Endometrium (tissue), 2 donors: ENCODE results near the gene ZNF575.
"Not testable (repeated sequence)": the region's sequence is repeated elsewhere in the genome, so short reads cannot be mapped to it uniquely, and the experiment has no call there.

ENCODE experiments used
- FAIRE-seq: peaks from 2 replicates; lab custom pipeline; 2012; peaks lifted over from hg19 to GRCh38; lab: Jason Lieb, UNC
- donor health status: control.
- donor health status: control.

The ZNF575 gene

DNA sequence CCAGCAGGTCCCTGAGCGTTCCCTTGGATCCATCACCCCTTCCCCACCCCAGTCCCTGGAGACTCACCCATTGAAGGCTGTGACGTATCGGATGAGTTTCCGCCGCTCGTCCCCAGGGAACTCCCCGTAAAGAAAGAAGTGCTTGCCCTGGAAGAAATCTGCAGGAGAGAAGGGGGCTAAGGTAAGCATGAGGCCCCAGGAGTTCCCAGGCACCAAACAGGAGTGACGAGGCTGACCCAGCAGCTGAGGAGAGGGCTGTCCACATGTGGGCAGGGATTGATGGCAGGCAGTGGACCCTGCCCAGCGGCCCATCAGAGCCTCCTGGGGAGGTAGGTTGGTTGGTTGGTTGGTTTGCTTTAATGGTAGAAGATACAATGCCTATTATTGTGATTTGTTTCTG lies 11.1 kb downstream of the ZNF575 start:
- FAIRE-seq, result no peak

GRCh38 chr19:43545276-43545675 lies 12.3 kb downstream of the ZNF575 start:
- no peak for FAIRE-seq

- no peak for FAIRE-seq
Observed at GRCh38 chr19:43545981-43546380, 13.0 kb downstream of the ZNF575 start.

GRCh38 chr19:43546581-43546980 lies 13.6 kb downstream of the ZNF575 start:
- FAIRE-seq, result no peak

DNA sequence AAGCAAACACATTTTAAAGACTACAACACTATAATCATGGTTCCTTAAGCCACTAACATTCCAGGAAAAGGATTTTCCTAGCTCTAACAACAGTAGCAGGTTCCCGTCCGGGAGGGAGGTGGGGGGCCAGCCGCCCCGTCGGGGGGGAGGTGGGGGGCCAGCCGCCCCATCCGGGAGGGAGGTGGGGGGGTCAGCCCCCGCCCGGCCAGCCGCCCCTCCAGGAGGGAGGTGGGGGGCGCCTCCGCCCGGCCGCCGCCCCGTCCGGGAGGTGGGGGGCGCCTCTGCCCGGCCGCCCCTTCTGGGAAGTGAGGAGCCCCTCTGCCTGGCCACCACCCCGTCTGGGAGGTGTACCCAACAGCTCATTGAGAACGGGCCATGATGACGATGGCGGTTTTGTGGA lies 14.9 kb downstream of the ZNF575 start:
- not testable (repeated sequence) for FAIRE-seq

- FAIRE-seq, result no peak
Observed at GRCh38 chr19:43548706-43549105, 15.7 kb downstream of the ZNF575 start.

GRCh38 chr19:43551399-43552197 lies 18.6 kb downstream of the ZNF575 start:
- FAIRE-seq, result no peak

GRCh38 chr19:43552198-43552450 lies 19.1 kb downstream of the ZNF575 start:
- FAIRE-seq, result no peak

GRCh38 chr19:43552616-43553015 lies 19.6 kb downstream of the ZNF575 start:
- FAIRE-seq, result no peak

DNA sequence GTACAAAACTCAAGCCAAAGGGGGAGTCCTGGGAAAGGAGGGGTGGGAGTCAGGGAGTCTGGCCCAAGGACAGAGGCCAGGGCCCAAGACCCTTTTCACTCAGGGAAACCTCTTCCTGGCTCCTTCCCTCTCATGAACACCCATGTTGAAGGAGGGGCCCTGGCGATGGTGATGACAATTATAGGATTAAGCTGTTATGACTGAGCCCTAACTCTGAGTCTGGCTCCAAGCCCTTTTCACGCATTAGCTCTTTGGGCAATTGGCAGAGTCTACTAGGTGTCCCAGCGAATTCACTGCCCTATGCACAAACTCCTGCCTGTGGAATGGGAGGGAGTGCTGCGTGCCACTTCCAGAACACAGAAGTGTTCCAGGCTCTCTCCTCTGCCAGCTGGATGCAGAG lies 20.7 kb downstream of the ZNF575 start:
- FAIRE-seq, result no peak

DNA sequence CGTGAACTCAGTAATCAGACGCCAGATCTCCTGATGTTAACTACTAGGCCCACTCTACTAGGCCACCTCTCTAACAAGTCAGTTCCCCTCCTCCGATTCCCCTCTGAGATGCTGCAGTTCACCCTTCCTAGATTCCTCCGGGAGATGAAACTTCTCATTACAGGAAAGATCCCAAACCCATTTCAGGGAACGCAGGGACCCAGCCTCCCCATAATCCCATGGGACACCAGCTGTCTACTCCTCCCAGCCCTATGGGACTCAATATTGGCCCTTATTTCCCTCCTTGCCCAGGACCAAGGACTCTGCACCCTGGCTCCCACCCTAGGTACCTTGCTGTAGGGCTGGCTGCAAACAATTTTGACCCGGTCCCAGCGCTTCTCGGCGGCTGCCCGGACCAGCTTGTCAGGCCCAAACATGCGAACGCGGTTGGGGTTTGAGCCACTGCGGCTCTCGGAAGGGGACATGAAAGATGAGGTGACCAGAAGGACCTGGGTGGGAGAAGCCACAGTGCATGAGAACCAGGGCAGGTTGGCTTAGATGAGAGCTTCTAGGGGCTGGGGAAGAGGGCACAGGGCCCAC lies 21.4 kb downstream of the ZNF575 start:
- no peak for FAIRE-seq

DNA sequence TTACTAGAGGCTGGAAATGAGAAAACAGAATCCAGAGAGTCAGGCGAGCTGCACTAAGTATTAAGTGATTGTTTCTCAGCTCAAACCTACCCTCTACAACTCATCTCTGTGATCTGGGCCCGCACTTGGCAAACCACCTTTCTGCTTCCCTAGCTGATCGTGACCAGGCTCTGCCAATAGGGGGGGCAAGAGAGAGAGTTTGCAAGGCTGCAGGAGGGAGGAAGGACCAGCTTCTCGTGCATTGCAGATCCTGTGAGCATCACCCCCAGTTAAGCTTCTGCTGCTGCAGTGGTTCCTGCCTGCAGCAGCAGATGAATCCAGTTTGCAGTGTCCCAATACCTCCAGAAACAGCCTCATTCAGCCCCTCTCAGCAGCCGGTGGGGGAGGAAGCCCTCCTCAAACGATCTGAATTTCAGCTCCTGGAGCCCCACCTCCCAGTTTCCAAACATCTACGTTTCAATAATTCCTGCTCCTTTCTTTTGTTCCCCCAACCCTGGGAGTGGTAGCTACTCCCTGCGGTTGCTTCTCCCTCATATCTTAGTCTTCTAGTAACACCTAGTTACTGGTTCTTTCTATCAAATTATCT lies 22.3 kb downstream of the ZNF575 start:
- no peak for FAIRE-seq

DNA sequence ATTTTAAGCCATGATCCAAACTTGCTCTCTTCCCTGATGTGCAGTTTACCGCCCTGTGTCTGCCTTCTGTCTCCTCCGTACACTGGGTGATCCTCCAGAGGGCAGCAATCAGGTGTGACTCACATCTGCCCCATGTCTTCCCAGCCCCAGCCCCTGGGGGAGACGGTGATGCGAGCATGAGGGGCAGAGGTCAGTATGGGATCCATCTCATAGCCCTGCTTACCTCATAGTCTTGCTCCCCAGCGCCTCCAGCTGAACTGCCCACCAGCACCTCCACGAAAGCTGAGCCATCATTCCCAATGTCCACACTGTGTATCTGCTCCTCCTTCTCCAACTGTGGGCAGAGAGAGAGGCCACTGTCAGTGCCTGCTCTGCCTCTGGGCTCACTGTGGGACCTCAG lies 27.7 kb downstream of the ZNF575 start:
- no peak for FAIRE-seq

- FAIRE-seq, result no peak
Observed at GRCh38 chr19:43561139-43561970, 28.4 kb downstream of the ZNF575 start.

GRCh38 chr19:43562226-43562697 lies 29.3 kb downstream of the ZNF575 start:
- FAIRE-seq, result no peak

DNA sequence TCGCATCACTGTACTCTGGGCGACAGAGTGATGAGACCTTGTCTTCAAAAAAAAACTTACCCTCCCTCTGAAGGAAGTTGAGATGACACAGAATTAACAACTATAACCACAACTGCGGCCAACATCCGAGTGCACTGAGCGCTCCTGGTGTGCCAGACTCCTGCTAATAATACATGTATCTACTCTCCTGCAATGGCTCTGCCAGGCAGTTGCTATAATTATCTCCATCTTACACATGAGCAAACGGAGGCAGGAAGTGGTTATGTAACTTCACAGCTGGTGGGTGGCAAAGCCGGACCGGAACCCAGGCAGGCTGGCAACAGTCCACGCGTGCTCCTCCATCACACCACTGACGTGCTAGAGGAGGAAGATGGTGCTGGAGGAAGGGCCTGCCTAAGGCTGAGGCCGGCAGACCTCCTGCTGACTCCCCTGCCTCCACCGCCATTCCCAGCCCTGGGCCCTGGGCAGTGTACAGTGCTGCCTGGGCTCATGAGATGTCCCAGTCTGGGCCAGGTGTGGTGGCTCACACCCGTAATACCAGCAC lies 29.8 kb downstream of the ZNF575 start:
- no peak for FAIRE-seq

DNA sequence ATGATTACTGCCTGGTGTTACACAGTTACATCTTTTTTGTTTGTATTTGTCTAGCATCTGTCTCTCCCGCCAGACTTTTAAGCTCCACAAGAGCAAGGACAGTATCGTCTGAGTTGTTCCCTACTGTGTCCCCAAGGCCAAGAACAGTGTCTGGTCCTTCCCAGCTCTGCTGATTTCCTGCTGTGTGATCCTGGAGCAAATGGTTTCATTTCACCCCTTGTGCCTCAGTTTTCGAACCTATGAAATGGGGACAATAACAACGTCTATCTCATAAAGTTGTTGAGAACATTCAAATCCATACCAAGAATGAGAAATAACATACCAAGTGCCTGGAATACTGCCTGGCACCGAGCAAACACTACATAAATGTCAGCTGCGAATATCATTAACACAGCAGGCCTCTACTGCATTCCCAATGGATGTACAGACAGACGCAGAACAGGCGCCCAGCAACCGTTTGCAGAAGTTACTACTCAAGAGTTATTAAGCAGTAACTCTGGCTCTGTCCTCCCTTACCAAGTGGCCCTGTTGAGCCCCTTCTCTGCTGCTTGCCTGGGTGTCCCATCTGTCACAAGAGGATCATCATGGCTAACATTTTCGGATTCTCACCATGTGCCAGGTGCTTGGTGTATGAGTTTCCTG lies 30.9 kb downstream of the ZNF575 start:
- FAIRE-seq, result no peak

- FAIRE-seq, result no peak
Observed at GRCh38 chr19:43564800-43565199, 31.8 kb downstream of the ZNF575 start.

GRCh38 chr19:43569657-43570056 lies 36.7 kb downstream of the ZNF575 start:
- no peak for FAIRE-seq

GRCh38 chr19:43570174-43570791 lies 37.3 kb downstream of the ZNF575 start:
- no peak for FAIRE-seq

DNA sequence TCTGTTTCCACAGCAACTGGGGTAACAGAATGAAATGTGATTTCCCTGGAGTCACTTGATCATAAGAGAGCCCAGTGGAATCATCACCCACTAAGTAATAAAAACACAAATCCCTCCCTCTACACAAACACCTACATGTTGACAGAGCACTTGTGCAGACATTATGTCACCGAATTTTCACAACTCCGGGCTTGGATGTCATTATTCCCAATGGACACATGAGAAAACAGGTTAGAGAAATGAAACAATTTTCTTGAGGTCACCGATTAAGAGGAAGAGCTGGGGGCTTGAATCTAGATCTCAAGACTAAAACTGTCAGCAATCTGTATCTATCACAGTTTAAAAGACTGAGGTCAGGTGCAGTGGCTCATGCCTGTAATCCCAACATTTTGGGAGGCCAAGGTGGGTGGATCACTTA lies 39.2 kb downstream of the ZNF575 start:
- no peak for FAIRE-seq
